ENCODE results near the gene OBSCN. TPM values are rescaled to one million over a fixed set of nuclear protein-coding genes. Genes with fewer than 3 reads are reported as not detected.
A peak's percentile ranks its signal among the peaks of the same experiment; 100 is the strongest.

Gene OBSCN
- total RNA-seq, 1 donor from 2014 or later = 5.1 TPM

DNA sequence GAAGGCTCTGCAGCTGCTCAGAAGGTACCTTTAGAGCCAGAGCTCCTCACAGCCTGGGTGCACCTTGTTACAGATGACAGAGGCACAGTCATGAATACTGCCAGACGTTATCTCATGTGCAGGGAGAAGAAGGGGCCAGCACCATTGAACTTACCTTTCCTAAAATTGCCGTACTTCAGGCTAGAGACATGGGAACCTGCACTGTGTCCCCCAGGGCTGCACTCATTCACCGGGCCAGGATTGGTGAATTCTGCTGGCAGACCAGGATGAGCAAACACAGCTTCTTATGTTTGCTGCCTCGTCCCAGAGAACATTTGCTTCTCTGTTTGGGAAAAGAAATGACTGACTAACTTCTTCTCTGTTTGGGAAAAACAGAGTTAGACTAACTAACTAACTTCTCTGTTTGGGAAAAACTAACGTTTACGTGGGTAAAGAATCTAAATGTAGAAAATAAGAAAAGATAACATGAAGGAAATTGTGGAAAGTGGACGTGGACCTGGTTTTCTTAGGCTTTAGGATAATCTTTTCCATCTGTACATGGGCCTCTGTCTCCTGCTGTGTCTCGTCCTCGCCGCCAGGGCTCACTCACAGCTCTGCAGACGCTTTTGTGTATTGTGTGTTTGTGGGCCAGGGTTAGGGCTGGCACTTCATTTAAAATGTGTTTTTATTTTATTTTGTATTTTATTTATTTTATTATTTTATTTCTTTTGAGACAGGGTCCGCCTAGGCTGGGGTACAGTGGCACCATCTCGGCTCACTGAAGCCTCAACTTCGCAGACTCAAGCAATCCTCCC lies 9.9 kb downstream of the OBSCN start:
- H3K36me3 ChIP-seq = no peaks in the 10 kb centered on the region
- Mint-ChIP-seq H3K4me1 (peaks cover 13% of the 10 kb centered on the region), H3K27me3 (ENCODE audit: insufficient read depth, low read depth) (no peaks in the 10 kb centered on the region), H3K36me3 (peaks cover 8% of the 10 kb centered on the region), H3K27ac (no peak overlapping the region), H3K9me3 (no peaks in the 10 kb centered on the region), H3K4me3 (no peak overlapping the region)
- no peak overlapping the region for H3K4me3 ChIP-seq
- DNase-seq (ENCODE audit: low spot score) = no peak
- no peak overlapping the region for H3K27ac ChIP-seq
- peaks cover 7% of the 10 kb centered on the region for H4K20me1 ChIP-seq (ENCODE audit: low read depth)
- no peaks in the 10 kb centered on the region for H3K9me3 ChIP-seq (ENCODE audit: low read depth)
- H2AFZ ChIP-seq (replicated peaks) = no peak overlapping the region
- H3F3A ChIP-seq (ENCODE audit: low read depth) = no peaks in the 10 kb centered on the region
- no peak overlapping the region for H3K4me2 ChIP-seq
- H3K9ac ChIP-seq = no peak overlapping the region
- TF ChIP-seq CTCF (IDR thresholded peaks at IDR 0.05) (no peak), EZH2 (IDR thresholded peaks at IDR 0.05) (no peak), EZH2phosphoT487 (IDR thresholded peaks at IDR 0.05) (no peak)
- H3K4me1 ChIP-seq = no peaks in the 10 kb centered on the region
- H3K27me3 ChIP-seq = peaks cover under 1% of the 10 kb centered on the region
- no peaks in the 10 kb centered on the region for H3K79me2 ChIP-seq (ENCODE audit: low read depth)

DNA sequence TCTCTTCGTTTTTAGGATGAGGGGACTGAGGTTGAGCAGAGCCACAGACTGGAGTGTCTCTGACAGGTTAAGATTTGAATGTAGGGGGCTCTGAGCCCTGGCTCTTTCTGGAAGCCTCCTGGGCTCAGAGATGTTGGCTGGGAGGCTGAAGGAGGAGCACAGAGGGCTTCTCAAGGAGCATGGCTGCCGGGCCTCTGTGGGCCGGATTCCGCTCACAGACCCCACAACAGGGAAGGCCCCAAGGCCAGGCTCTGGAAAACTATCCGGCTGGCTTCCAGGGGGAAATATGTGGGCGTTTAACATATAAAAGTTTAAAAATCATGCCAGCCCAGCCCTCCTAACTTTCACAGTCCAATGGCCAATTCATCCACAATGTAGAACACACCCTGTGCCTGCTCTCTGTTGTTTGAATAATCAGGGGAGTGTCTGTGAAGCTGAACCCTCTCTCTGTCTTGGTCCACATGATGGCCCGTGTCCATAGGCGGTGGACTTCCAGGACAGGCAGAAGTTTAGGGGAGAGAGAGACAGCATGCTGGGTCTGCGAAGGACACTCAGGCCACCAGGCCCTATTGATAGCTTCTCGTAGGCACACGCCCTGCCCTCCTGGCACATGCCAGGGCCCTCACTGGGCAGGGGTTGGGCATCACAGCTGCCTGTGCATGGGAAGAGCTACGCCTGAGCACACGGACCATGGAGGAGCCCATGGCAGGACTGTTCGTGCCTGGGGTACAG lies 10.8 kb downstream of the OBSCN start:
- Histone ChIP-seq H2AFZ (replicated peaks) (no peak overlapping the region), H3K27me3 (no peaks in the 10 kb centered on the region), H3F3A (ENCODE audit: low read depth) (no peaks in the 10 kb centered on the region), H3K9ac (no peak overlapping the region), H3K4me1 (no peaks in the 10 kb centered on the region), H3K4me3 (no peak overlapping the region), H3K4me2 (no peak overlapping the region), H3K36me3 (no peaks in the 10 kb centered on the region), H3K9me3 (ENCODE audit: low read depth) (no peaks in the 10 kb centered on the region), H3K79me2 (ENCODE audit: low read depth) (no peaks in the 10 kb centered on the region), H4K20me1 (ENCODE audit: low read depth) (peaks cover 7% of the 10 kb centered on the region), H3K27ac (no peak overlapping the region)
- Mint-ChIP-seq H3K4me1 (peaks cover 14% of the 10 kb centered on the region), H3K27ac (peak overlapping the region; percentile 60), H3K36me3 (peaks cover 13% of the 10 kb centered on the region), H3K9me3 (no peaks in the 10 kb centered on the region), H3K27me3 (ENCODE audit: insufficient read depth, low read depth) (no peaks in the 10 kb centered on the region), H3K4me3 (no peak overlapping the region)
- no peak for TF ChIP-seq EZH2phosphoT487 (IDR thresholded peaks at IDR 0.05)
- TF ChIP-seq EZH2 (IDR thresholded peaks at IDR 0.05) = no peak
- no peak for DNase-seq (ENCODE audit: low spot score)

DNA sequence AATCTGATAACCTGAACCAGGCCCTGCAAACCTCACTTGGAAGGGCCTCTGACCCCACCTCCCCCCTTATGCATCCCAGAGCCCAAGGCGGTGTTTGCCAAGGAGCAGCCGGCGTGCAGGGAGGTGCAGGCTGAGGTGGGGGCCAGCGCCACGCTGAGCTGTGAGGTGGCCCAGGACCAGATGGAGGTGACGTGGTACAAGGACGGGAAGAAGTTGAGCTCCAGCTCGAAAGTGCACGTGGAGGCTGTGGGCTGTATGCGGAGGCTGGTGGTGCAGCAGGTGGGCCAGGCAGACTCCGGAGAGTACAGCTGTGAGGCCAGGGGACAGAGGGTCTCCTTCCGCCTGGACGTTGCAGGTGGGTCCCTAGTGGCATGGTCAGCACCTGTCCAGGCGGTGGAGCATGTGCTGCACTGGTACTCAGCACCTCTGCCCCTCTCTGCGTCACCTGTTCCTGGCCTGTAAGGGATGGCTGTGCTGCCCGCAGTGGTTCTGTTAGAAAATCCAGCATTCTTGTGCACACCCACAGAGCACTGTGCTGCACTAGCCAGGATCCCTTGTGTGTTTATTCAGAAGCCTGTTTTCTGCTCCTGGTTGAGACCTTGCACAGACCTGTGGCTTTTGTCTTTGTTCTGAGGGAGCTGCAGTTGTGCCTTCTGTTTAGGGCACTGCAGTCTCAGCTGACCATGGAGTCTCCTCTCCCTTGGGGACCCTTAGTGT lies 11.6 kb downstream of the OBSCN start:
- no peaks in the 10 kb centered on the region for H3K36me3 ChIP-seq

More for the DNA sequence above, 11.6 kb downstream of the OBSCN start:
- DNase-seq (ENCODE audit: low spot score) = no peak
- no peak overlapping the region for H2AFZ ChIP-seq (replicated peaks)
- H3K4me3 ChIP-seq = no peak overlapping the region
- Mint-ChIP-seq H3K27me3 (ENCODE audit: insufficient read depth, low read depth) (no peaks in the 10 kb centered on the region), H3K27ac (no peak overlapping the region), H3K4me3 (no peak overlapping the region), H3K9me3 (no peaks in the 10 kb centered on the region), H3K4me1 (peaks cover 14% of the 10 kb centered on the region), H3K36me3 (peaks cover 19% of the 10 kb centered on the region)
- no peaks in the 10 kb centered on the region for H3K27me3 ChIP-seq
- H3K79me2 ChIP-seq (ENCODE audit: low read depth) = no peaks in the 10 kb centered on the region
- peaks cover 4% of the 10 kb centered on the region for H4K20me1 ChIP-seq (ENCODE audit: low read depth)
- H3F3A ChIP-seq (ENCODE audit: low read depth) = no peaks in the 10 kb centered on the region
- TF ChIP-seq EZH2phosphoT487 (IDR thresholded peaks at IDR 0.05) (no peak), CTCF (IDR thresholded peaks at IDR 0.05) (no peak), EZH2 (IDR thresholded peaks at IDR 0.05) (no peak)
- H3K4me1 ChIP-seq = no peaks in the 10 kb centered on the region
- no peak overlapping the region for H3K27ac ChIP-seq
- H3K9me3 ChIP-seq (ENCODE audit: low read depth) = no peaks in the 10 kb centered on the region
- no peak overlapping the region for H3K9ac ChIP-seq
- H3K4me2 ChIP-seq = no peak overlapping the region
